SK-N-MC (cell line): ENCODE results near the gene EPS15.

Source experiments
- EZH2 ChIP-seq: fragments of 200-600 bp; sonication (generic); IDR thresholded peaks from one replicate; pipeline ENCODE4 v1.6.1; 2017; ENCODE audit warnings: antibody characterized with exemption
- POLR2AphosphoS5 ChIP-seq: IDR thresholded peaks from 2 replicates; pipeline ENCODE4 v1.6.1; 2012; ENCODE audit warnings: mild to moderate bottlenecking, low read depth, low read length, borderline replicate concordance

- TF ChIP-seq EZH2 (no peak), POLR2AphosphoS5 (no peak)
Measured at GRCh38 chr1:51515312-51515960, 3.6 kb downstream of the EPS15 start.
